Activated naive CD4-positive, alpha-beta T cell treated with anti-CD3 and anti-CD28 coated beads, Interleukin-2, amount 50 U/mL, for 16 hours (primary cell): Measurements from ENCODE around the gene MYO7B.

ENCODE experiments used
- DNase-seq: peaks from one replicate; pipeline ENCODE4 v3.0.0-alpha.2; 2020

The MYO7B gene

DNA sequence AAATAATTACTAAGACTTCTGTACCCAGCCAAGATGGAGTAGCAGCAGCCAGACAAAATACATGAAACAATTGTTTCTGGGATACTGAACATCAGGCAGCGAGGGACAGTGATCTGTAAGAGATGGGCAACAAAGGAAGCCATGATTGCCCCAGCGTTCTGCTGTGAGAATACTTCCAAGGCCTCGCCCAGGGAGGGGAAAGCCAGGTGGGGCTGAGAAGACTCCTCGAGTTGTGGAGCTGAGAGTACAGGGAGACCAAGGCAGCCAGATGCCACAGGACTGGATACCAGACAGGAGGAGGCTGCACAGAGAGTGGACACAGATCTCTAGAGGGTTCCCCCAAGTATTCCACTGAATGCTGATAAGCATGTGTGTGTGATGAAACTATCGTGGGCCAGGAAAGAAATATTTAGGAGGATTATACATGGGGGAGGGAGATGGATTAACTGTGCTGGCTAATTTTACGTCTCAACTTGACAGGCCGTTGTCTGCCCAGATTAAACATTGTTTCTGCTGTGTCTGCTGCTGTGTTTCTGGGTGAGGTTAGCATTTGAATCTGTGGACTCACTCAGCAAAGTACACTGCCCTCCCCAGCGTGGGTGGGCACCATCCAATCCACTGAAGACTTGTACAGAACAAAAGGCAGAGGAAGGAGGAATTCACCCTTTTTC lies 150.1 kb downstream of the MYO7B start:
- no peak for DNase-seq
